Right renal pelvis (tissue), 4 donors: ENCODE results near the gene TNNT3. TPM values are rescaled to one million over a fixed set of nuclear protein-coding genes. Genes with fewer than 3 reads are reported as not detected.
"Not testable (repeated sequence)": the region's sequence is repeated elsewhere in the genome, so short reads cannot be mapped to it uniquely, and the experiment has no call there.

Source experiments
- DNase-seq, 4 donors: peaks; one replicate each; pipeline ENCODE4 v3.0.0-alpha.2; 2013; ENCODE audit warnings: low read depth in 4 of 4, low spot score in 3 of 4, missing footprints in 1 of 4
- polyA plus RNA-seq, 4 donors: library from polyadenylated mRNA; unstranded; fragments of 120-200 nt; gene quantifications; one replicate each; pipeline ENCODE4 v1.2.1, GENCODE V29; 2013; ENCODE audit not compliant: insufficient read length in 4 of 4

The TNNT3 gene
- polyA plus RNA-seq, 4 donors: 5.9 to 15.3 (median 8.8) TPM

DNA sequence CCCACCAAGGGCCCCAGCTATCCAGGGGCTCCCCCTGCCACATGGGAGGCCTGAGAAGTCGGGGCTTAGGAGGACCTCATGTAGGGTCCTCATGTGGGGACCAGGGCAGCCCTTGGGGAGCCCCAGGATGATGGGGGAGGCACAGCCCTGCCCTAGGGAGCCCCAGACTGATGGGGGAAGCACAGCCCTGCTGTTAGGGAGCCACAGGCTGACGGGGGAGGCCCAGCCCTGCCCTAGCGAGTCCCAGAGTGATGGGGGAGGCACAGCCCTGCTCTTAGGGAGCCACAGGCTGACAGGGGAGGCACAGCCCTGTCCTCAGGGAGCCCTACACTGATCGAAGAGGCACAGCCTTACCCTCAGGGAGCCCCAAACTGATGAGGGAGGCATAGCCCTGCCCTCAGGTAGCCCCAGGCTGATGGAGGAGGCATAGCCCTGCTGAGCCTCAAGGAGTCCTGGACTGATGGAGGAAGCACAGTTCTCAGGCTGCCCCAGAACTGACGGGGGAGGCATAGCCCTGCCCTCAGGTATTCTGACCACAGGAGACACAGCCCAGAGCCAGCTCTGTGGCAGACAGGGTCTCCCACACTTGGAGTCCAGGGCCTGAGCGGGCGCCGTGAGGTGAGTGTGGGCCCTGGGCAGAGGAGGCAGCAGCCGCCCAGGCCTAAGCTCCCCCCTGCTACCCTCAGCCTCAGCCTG is 38.6 kb upstream of the TNNT3 start:
- DNase-seq: no peak

DNA sequence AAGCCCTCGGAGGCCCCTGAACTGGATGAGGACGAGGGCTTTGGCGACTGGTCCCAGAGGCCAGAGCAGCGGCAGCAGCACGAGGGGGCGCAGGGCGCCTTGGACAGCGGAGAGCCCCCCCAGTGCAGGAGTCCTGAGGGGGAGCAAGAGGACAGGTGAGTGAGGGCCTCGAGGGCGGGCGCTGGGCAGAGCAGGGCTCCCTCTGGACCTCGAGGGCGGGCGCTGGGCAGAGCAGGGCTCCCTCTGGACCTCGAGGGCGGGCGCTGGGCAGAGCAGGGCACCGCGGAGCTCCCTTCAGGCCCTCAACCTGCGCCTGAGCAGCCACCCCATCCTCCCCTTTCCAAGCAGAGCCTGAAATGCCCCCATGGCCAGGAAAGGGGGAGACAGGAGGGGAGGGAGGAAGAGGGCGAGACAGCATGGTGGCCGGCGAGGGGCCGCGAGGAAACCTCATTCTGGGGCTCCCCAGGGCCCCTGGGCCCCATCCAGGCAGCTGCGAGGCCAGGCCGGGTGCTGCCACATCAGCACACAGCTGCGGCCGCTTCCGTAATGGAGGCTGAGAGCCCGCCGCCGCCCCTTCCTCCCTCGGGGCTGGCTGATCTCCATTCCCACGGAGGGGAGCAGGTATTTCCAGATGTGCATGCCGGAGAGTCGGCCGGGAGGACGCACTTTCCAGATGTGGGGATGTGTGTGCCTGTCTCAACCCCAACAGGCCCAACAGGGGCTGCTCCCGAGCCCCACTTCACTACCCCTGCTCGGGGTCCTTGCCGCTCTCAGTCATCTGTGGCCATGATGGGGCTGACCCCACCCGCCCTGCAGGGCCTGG is 37.9 kb upstream of the TNNT3 start:
- DNase-seq: no peak

DNA sequence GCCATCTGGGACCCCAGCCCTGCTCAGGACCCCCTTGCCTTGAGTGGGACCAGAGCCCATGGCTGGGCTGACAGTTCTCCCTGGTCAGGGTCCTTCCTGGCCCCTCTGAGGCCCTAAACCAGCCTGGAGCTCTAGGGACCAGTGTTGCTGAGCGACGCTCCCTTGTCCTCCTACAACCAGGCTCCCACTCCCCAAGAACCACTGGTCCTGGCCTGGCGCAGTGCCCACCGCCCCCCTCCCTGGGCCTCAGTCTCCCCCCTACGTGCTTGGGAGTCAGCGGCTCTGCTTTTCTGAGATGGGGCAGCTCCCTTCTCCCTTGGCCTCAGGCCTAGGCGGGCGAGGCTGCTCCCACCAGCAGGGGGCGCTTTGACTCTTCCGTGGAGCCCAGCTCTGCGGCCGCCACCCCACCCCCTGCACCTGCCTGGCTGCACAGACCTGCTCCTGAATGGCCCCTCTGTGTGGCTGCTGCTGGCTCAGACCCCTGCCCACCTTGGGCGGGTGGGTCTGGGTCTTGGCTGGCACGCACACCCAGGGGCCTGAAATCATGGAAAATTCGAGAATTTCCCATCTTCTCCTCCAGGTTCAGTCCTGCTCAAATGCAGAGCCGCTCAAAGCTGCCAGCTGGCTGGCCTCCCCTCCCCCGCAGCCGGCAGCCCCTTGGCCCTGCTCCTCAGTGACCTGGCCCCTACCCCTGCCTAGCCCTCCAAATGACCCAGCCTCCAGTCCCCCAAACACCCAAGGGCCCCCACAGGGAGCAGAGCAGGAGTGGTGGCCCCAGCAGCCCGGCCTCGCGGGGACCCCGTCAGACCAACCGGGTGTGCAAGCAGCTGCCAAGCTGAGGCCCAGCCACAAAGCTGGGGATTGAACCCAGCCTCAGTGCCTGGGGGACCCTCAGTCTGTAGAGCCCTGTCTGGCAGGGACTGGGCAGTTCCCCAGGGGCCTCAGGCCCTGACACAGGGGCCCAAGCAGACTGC is 37.0 kb upstream of the TNNT3 start:
- peak; percentile 60 to 81 (median 67) for DNase-seq

DNA sequence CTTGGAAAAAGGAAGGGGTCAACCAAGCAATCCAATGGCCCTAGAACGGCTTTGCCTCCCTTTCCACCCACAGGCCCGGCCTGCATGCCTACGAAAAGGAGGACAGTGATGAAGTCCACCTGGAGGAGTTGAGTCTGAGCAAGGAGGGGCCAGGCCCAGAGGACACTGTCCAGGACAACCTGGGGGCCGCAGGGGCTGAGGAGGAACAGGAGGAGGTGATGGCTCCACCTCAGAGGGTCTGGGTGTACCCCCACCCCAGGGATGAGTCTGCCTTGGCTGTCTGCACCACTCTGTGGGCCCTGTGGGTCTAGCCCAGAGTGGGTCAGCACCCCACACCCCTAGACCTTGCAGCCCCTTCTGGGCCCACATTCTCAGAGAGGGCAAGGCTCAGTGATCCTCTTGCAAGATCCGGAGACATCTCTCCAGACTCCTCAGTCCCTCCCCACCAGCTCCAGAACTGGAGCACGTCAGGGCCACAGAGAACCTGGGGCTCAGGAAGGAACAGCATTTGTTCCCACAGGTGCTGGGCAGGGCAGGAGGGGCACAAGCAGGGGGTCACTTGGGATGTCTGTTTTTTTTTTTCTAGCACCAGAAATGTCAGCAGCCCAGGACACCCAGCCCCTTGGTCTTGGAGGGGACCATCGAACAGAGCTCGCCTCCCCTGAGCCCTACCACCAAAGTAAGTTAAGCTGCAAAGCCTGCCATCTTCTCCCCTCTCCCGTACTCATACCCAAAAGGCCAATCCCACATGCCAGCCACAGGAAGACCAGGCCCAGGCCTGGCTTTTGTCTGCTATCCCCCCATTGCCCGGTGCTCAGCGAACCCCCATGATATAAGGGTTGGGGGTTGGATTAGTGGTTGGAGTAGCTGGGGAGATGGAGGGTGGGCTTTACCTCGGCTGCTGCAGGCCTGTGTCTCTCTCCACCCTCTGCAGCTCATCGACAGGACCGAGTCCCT is 35.9 kb upstream of the TNNT3 start:
- no peak for DNase-seq

DNA sequence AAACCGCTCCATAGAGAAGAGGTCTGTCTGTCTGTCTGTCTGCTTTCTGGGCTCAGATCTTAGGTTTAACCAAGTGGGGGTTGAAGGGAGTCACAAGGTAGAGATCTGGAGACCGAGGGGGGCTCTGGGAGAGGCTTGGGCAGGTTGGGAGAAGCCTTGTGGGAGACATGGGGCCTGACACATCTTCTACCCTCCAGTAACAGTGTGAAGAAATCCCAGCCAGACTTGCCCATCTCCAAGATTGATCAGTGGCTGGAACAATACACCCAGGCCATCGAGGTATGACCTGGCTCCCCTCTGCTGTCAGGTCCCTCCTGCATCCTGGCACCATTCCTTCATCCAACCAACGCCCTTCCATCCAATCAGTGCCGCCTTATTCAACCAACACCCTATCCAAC is 35.2 kb upstream of the TNNT3 start:
- DNase-seq: no peak

DNA sequence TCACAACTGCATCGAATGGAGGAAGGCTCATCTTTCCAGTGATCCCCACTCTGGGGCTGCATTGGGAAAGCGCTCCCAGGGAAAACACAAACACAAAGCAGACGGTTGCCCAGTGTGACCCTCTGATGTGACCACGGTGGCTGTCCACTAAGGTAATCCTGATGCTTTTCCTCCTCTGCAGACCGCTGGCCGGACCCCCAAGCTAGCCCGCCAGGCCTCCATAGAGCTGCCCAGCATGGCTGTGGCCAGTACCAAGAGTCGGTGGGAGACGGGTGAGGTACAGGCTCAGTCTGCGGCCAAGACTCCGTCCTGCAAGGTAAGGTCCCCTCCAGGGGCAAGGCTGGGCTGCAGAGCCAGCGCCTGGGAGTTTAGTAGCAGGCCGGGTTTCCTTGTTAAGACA is 33.0 kb upstream of the TNNT3 start:
- DNase-seq: not testable (repeated sequence)

DNA sequence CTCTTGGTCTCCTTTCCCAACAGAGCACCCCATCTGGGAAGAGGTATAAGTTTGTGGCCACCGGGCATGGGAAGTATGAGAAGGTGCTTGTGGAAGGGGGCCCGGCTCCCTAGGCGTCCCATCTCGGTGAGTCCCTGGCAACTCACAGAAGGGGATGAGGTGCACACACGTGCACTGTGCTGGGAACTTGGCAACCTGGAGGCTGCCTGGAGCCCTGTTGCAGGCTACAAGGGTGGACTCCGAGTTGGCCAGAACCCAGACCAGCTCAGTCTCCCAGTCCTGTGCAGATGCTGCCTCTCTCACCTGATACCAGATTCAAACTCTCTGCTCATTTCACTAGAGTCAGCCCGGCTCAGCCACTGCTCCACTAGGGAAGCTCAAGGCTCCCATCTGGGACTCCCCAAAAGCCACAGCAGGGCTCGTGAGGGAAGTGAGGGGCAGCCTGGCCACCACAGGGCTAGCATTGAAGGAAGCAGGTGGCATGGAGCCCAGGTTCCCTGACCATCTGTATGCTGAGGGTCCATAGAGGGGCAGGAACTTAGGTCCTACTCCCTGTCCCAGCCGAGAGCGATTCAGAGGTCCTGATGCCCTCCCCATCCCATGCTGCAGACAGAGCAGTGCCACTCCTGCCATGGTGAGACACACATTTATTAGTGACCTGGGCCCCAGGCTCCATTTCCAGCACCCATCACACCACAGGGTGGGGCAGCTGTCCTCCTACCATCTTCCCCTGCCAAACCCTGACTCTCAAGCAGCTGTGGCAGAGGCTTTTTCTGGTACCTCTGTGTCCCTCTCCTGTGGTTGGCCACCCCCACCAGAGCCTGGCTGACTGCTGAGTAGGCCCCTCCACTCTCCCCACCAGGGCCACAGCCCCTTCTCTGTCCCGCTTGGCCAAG is 31.8 kb upstream of the TNNT3 start:
- DNase-seq: no peak

DNA sequence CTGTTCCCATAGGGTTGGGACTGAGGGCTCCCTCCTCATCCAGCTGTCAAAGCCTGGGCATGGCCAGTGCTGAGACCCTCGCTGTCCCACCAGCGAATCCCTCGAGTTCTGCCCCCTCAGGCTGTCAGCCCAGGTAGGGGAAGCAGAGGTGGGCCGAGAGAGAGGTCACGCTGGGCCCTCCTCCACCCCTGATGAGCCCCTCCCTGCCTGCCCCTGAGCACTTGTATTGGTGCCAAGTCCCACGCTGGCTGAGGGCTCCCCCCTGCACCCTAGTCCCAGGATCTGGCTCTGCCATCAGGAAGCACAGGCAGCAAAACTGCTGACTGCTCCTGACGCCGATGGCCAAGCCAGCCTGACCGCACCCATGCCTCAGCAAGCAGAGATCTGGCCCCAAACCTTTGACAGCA is 31.2 kb upstream of the TNNT3 start:
- no peak for DNase-seq

DNA sequence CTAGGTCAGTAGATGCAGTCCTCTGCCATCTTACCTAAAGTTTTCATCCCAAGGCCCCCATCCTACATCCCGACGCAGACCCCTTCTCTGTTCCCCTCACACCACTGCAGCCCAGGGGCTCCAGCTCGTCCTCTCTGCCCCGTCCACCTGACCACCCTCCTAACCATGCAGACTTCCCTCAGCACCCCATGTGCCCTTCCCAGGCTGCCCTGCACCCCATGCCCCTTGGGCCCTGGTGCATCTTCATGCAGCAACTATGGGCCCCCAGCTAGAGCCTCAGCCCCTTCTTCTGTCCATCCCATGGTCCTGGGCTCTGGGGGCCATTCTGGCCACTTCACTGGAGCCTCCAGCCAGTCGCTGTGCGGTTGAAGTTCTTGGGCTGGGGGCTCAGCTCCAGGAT is 30.7 kb upstream of the TNNT3 start:
- DNase-seq: no peak

DNA sequence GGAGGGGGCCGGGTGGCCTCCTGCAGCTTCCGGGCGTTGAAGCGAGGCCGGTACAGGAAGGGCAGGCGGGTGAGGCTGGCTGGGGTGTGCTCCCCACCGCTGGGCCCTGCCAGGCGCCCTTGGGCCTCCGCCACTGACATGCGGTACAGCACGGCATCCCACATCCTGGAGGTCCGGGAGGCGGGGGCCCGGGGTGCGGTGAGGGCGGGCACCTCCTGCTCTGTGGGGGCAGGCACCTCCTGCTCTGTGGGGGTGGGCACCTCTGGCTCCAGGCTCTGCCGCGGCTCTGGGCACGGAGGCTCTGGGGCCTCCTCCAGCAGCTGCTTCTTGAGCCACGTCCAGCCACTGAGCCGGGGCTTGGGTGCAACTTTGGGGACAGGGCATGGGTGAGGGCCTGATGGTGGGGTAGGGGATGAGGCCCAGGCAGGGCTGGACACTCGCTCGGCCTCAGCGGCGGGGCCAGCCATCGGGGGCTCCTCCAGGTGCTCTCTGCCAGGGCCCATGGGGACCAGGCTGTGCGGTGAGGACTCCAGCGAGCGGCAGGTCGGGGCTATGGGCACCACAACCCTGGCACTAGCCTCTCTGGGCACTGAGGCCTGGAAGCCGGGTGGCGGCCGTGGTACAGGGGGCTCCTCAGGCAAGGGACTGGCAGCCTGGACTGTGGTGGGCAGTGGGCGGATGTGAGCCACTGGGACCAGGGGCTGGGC is 30.1 kb upstream of the TNNT3 start:
- DNase-seq: no peak

DNA sequence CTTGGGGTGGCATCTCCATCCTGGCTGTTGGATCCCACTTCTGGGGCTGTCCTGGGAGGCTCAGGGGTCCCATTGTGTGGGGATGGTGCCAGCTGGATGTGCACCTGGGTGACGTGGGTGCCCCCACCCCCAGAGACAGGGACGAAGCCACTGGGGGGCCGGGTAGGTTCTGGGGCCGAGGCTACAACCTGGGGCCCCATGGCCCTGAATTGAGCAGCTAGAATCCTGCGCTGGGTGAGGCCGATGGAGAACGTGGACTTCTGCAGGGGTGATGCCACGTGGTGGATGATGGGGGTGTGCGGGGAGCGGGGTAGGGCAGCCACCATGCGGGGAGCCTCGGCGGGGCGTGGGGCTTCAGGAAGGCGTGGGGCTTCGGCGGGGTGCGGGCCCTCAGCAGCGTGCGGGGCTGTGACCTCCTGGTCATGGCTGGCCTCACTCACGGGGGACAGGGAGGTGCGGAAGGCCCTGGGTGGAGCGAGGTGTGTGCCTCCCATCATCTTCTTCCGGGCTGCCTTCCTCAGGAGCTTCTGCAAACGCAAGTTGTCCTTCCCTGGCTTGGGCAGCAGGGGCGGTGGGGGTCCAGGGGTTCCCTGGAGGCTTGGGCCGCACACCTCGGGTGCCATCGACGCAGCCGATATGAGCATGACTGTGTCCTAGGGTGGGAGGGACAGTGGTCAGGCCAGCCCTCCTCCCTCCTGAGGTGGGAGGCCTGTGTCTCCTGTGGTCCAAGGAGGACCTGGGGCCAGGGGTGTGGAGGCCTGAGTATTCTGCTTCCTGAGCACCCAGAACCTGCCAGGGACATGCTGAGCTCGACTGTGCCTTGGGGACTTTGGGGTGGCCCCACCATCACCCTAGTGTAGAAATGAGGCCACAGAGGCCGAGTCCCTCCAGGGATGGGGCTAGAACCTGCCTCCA is 29.3 kb upstream of the TNNT3 start:
- DNase-seq: no peak

DNA sequence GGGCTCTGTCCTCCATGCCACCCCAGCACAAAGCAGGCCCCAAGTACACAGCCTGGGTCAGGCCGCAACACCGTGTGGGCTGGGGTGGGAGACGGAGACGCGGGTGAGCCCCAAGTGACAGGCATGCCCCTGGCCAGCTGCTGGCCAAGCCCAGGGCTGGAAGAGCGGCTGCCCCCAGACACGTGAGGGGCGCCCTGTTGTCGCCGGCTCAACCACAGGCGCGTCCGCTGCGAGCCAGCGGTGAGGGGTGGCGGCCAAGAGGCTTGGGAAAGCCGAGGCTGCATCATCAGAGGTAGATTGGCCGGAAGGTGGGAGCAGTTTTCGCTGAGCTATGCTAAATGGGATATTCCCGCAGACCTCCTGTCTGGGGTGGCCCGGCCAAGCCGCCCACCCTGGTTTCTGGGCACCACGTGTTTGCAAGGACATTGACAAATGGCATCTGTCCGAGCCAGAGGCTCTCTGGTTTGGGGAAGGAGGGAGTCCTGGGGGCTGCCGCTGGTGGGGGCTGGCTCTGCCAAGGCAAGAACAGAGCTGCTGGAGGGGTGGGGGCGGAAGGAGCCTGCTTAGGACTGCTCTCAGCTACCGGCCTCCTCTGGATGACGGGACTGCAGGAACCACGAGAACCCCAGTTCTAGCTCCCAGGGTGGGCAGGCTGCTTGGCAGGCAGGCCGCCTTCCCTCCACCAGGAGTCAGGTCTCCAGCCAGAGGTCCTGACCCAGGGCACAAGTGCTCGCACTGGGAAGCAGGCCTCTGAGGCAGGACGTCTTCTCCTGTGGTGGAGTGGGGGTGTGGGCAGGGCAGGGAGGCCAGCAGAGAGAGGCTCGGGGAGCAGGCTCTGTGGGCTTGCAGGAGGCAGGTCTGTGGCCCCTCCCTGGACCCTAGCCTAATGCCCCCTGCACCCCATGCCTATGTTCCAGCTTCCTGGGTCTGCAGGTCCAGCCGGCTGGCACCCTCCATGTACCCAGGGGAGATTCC is 28.4 kb upstream of the TNNT3 start:
- no peak for DNase-seq

DNA sequence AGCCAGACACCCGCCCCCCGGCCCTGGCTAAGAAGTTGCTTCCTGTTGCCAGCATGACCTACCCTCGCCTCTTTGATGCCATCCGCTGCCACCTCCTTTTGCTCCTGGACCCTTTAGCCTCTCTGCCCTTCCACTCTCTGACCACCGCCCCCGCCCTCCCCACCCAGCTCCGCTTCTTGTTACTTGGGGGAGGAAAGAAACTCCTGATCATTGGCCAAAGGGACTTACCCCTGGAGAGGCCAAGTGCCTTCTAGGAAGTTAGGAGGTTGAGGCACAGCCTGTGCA is 27.7 kb upstream of the TNNT3 start, which contains the start of gene PRR33:
TSS of gene PRR33 (minus strand) at position 65 of the 285 bp plus-strand sequence. CDS start 1,311 bp downstream, outside the sequence.
- no peak for DNase-seq

DNA sequence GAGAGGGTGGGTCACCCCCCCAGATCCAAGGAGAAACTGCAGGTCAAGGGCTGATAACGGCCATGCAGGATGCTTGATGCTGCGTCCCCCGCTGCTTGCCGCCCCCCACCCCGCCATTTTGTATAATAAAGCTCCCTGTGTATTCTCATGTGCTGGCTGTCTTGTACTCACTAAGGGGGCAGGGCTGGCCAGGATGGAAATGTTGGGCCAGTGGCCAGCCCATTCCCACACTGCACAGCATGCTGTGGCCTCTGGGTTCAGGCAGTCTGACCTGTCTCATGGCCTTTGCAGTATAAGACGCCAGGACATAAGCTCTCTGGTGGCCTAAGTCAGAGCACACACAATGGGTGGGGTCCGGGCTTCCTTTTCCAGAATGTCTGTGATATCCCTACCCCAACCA is 27.4 kb upstream of the TNNT3 start:
- no peak for DNase-seq

DNA sequence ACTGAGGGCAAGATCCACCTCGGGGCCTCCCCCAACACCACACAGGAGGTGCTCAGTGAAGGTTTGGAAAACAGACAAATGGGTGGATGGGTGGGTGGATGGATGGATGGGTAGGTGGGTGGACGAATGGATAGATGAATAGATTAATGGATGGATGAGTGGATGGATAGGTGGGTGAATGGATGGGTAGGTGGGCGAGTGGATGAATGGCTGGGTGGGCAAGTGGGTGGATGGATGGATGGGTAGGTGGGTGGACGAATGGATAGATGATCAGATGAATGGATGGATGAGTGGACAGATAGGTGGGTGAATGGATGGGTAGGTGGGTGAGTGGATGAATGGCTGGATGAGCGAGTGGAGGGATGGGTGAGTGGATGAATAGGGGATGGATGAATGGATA is 26.9 kb upstream of the TNNT3 start:
- no peak for DNase-seq
